AG10803 (cell line): ENCODE measurements around the gene ANKS6.

Experiments used
- DNase-seq: peaks from one replicate; pipeline ENCODE4 v3.0.0; 2010; ENCODE audit warnings: low read depth
- H3K4me3 ChIP-seq: 2 replicates; pipeline ENCODE4 v1.5.1; 2011; ENCODE audit warnings: mild to moderate bottlenecking, low read length, control low read depth
- TF ChIP-seq, protein P1 (sequence below): conservative IDR thresholded peaks from 2 replicates; pipeline ENCODE4 v1.5.1; 2011; ENCODE audit warnings: mild to moderate bottlenecking, low read length, control low read depth, inconsistent platforms

ANKS6 gene

DNA sequence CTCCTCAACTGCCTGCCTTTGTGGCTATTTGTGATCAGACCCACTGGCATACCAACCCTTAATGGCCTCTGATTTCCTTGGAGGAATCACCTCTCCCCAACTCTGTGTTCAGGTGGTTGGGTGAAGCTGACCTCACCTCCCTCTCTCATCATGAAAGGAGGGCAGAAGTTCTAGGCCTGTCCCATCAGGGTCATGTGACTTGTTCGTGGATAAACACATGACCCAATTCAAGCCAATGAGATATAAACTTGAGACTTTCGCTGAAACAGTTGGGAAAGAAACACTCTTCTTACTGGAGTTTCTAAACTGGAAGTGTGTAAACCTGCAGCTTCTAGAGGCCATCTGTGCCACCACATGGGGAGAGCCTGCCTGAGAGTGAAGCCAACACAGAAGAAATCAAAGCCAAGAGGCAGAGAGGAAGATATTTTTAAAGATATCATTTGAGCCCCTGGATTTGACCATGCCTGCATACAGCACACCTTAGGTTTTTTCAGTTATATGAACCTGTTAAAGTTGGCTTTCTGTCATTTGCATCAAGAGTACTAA lies 93.4 kb downstream of the ANKS6 start:
- H3K4me3 ChIP-seq, result no peak overlapping the region
- TF ChIP-seq, protein P1, sequence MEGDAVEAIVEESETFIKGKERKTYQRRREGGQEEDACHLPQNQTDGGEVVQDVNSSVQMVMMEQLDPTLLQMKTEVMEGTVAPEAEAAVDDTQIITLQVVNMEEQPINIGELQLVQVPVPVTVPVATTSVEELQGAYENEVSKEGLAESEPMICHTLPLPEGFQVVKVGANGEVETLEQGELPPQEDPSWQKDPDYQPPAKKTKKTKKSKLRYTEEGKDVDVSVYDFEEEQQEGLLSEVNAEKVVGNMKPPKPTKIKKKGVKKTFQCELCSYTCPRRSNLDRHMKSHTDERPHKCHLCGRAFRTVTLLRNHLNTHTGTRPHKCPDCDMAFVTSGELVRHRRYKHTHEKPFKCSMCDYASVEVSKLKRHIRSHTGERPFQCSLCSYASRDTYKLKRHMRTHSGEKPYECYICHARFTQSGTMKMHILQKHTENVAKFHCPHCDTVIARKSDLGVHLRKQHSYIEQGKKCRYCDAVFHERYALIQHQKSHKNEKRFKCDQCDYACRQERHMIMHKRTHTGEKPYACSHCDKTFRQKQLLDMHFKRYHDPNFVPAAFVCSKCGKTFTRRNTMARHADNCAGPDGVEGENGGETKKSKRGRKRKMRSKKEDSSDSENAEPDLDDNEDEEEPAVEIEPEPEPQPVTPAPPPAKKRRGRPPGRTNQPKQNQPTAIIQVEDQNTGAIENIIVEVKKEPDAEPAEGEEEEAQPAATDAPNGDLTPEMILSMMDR, result no peak
- no peak for DNase-seq

DNA sequence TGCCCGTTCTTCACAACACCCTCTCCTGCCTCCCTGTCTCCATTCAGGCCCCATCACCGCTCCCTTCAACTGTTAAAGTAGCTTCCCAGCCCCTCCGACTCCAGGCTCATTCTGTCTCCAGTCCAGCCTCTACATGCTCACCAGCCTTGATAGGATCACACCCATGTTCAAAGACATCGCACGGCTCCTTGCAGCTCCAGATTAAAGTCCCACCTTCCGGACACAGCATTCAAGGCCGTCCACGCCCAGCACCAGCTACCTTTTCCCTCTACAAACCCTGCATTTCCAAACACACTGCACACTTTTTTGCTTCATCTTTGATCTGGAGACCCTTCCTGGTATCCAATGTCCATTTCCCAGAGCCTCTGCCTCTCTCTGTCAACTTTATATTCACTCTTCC lies 94.0 kb downstream of the ANKS6 start:
- TF ChIP-seq, protein P1, result no peak
- no peak for DNase-seq

DNA sequence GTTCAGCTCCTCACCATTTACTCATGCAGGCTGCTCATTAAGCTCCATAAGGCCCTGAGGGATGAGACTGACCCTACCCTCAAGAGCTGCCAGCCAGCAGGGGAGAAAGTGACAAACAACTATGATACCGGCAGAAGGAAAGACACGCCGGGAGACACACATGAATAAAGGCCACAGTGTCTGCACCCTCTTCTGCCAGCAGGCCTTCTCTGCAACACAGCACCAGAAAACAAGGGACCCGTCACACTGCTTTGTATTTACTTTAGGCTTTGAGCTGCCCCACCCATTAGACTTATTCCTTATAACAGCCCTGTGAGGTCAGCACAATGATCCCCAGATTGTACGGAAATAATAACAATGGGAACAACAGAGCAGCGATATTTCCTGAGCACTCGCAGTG lies 94.8 kb downstream of the ANKS6 start:
- no peak for DNase-seq
- no peak overlapping the region for H3K4me3 ChIP-seq
- TF ChIP-seq, protein P1, result no peak

More for the DNA sequence above, 94.0 kb downstream of the ANKS6 start:
- no peak overlapping the region for H3K4me3 ChIP-seq

DNA sequence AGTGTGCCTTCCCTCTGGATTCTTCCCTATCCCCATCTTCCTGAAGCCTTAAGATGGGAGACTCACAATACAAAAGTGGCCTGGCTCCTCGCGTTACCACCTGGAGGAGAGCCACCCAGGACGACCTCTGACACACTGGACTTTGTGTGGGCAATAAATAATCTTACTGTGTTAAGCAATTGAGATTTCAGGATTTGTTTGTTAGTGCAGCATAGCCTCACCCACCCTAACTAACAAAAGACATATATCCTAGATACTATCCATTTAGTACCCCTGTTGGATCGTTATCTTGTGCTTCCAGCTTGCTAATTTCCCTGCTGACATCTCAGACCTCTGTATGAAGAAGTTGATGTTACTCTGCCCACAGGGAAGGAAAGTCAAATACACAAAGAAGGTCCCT lies 95.6 kb downstream of the ANKS6 start:
- no peak for DNase-seq
- H3K4me3 ChIP-seq, result no peak overlapping the region
- TF ChIP-seq, protein P1, result no peak

DNA sequence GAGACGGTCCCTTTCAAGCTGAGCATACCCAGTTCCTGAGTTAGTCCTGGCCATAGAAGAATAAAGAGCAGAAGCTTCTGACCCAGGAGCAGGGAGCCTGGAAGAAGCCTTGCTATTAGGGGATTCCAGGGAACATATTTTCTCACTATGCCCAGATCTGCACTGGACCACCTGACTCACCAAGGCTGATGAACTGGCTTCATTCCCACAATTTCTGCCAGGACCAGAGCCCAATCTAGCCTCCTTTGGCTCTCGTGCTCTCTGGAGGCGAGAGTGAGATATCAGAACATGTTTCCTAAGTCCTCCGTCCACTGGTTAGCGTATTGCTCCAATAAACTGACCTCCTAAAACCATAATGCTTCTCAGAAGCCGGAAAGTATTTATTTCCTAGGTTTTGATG lies 97.5 kb downstream of the ANKS6 start:
- H3K4me3 ChIP-seq, result no peak overlapping the region
- DNase-seq, result peak; percentile 18
- TF ChIP-seq, protein P1, result no peak

DNA sequence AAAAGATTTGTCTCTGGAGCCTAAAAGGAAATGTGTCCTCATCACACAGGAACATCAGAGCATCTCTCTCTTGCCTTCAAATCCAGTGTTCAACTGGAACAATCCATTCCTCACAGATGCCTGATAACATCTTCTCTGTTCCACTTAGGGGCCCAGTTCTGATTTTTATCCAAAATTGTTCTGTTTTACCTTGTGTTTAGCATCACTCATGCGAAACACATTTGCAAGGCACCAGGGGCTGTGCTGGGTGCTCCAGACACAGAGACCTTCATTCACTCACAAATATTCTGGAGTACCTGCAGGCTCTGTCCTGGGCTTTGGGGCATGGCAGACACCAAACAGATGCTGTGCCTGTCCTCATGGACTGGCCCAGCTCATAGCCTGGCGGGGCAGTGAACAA lies 101.4 kb downstream of the ANKS6 start:
- H3K4me3 ChIP-seq, result no peak overlapping the region
- no peak for DNase-seq

DNA sequence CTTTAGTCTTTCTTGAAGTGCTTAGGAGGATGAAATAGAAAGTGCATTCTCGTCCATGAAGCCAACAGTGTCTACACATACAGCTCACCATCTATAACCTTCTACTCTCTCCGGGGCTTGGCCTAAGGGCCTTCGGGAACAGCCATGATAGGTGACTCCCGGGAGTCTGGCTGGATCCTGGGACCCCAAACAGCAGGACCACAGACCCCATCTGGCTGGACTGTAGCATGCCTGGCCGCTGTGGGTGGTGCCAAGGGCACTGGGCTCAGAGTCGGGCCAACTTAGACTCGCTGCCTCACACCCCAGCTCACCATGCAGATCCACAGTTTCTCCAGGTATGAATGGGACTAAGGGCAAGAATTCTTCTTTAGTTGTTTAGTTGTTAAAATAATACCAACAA lies 104.0 kb downstream of the ANKS6 start:
- H3K4me3 ChIP-seq, result no peak overlapping the region
- TF ChIP-seq, protein P1, result no peak

More for the DNA sequence above, 101.4 kb downstream of the ANKS6 start:
- TF ChIP-seq, protein P1, result no peak

More for the DNA sequence above, 104.0 kb downstream of the ANKS6 start:
- no peak for DNase-seq
